MM.1S (cell line): Measurements from ENCODE around the gene KDM4C.
"Not testable (repeated sequence)": the region's sequence is repeated elsewhere in the genome, so short reads cannot be mapped to it uniquely, and the experiment has no call there.

Experiments used
- DNase-seq: peaks from one replicate; pipeline ENCODE4 v3.0.0-alpha.2; 2015
- H2AFZ ChIP-seq: fragments of 300-600 bp; sonication (generic); 2 replicates; pipeline ENCODE4 v1.6.0; 2016; ENCODE audit warnings: antibody characterized with exemption, low read length
- H3F3A ChIP-seq: fragments of 300-600 bp; sonication (generic); 2 replicates; pipeline ENCODE4 v1.6.1; 2016; ENCODE audit warnings: mild to moderate bottlenecking, antibody characterized with exemption, low read length, moderate library complexity, mixed read lengths; ENCODE audit not compliant: insufficient read depth
- H3K27ac ChIP-seq: fragments of 300-600 bp; sonication (generic); 2 replicates; pipeline ENCODE4 v1.5.1; 2016; ENCODE audit warnings: mild to moderate bottlenecking, low read length
- H3K27me3 ChIP-seq: fragments of 300-600 bp; sonication (generic); replicated peaks from 2 replicates; pipeline ENCODE4 v1.6.0; 2016; ENCODE audit warnings: low read length; ENCODE audit not compliant: insufficient read depth
- H3K36me3 ChIP-seq: fragments of 300-600 bp; sonication (generic); replicated peaks from 2 replicates; pipeline ENCODE4 v1.6.1; 2016; ENCODE audit warnings: mild to moderate bottlenecking, low read length, mixed read lengths; ENCODE audit not compliant: insufficient read depth
- H3K4me1 ChIP-seq: fragments of 300-600 bp; sonication (generic); 2 replicates; pipeline ENCODE4 v1.6.1; 2016; ENCODE audit warnings: low read length, mixed read lengths
- H3K4me2 ChIP-seq: fragments of 300-600 bp; sonication (generic); 2 replicates; pipeline ENCODE4 v1.6.0; 2016; ENCODE audit warnings: low read depth, low read length
- H3K4me3 ChIP-seq: fragments of 300-600 bp; sonication (generic); 2 replicates; pipeline ENCODE4 v1.5.1; 2016; ENCODE audit warnings: low read length, mixed read lengths
- H3K79me2 ChIP-seq: fragments of 300-600 bp; sonication (generic); 2 replicates; pipeline ENCODE4 v1.6.1; 2016; ENCODE audit warnings: mixed run types, low read length, mixed read lengths
- H3K9ac ChIP-seq: fragments of 300-600 bp; sonication (generic); 2 replicates; pipeline ENCODE4 v1.6.1; 2016; ENCODE audit warnings: low read length, mixed read lengths
- H3K9me2 ChIP-seq: fragments of 300-600 bp; sonication (generic); replicated peaks from 2 replicates; pipeline ENCODE4 v1.6.1; 2016; ENCODE audit warnings: mild to moderate bottlenecking, low read length, mixed read lengths; ENCODE audit not compliant: insufficient read depth
- H3K9me3 ChIP-seq: fragments of 300-600 bp; sonication (generic); replicated peaks from 2 replicates; pipeline ENCODE4 v1.6.1; 2016; ENCODE audit warnings: mild to moderate bottlenecking, low read length, mixed read lengths; ENCODE audit not compliant: insufficient read depth
- H4K20me1 ChIP-seq: fragments of 300-600 bp; sonication (generic); 2 replicates; pipeline ENCODE4 v1.6.1; 2016; ENCODE audit warnings: mild to moderate bottlenecking, low read length, moderate library complexity, mixed read lengths; ENCODE audit not compliant: insufficient read depth
- EZH2 ChIP-seq: fragments of 300-600 bp; sonication (generic); optimal IDR thresholded peaks from 2 replicates; pipeline ENCODE3; 2017; ENCODE audit warnings: low read depth, mild to moderate bottlenecking, antibody characterized with exemption, low read length, mixed read lengths
- EZH2phosphoT487 ChIP-seq: fragments of 300-600 bp; sonication (generic); IDR thresholded peaks from 2 replicates; pipeline ENCODE4 v1.6.1; 2018; ENCODE audit warnings: antibody characterized with exemption, low read length
- TF ChIP-seq, protein P1 (sequence below): fragments of 300-600 bp; sonication (generic); IDR thresholded peaks from 2 replicates; pipeline ENCODE4 v1.5.1; 2016; ENCODE audit warnings: antibody characterized with exemption, low read length, mixed read lengths

Gene KDM4C

DNA sequence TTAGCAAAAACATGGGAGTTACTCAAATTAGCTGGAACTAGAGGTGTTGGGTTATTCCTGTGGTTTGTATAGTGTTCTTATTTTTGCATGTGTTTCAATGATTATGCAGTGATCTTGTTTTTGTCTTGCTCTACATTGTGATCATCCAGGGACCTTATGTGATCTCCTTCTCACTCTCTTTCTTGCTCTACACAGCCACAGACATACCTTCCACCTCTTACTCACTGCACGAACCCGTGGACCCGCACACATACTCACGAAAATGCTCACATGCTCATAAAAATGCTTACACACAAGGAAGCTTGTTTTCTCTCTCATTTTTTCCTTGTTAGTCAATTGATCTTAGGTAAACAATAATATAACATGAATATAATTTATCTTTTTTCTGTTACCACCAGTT lies 187.1 kb downstream of the KDM4C start:
- TF ChIP-seq, protein P1, sequence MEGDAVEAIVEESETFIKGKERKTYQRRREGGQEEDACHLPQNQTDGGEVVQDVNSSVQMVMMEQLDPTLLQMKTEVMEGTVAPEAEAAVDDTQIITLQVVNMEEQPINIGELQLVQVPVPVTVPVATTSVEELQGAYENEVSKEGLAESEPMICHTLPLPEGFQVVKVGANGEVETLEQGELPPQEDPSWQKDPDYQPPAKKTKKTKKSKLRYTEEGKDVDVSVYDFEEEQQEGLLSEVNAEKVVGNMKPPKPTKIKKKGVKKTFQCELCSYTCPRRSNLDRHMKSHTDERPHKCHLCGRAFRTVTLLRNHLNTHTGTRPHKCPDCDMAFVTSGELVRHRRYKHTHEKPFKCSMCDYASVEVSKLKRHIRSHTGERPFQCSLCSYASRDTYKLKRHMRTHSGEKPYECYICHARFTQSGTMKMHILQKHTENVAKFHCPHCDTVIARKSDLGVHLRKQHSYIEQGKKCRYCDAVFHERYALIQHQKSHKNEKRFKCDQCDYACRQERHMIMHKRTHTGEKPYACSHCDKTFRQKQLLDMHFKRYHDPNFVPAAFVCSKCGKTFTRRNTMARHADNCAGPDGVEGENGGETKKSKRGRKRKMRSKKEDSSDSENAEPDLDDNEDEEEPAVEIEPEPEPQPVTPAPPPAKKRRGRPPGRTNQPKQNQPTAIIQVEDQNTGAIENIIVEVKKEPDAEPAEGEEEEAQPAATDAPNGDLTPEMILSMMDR: no peak
- TF ChIP-seq EZH2phosphoT487: no peak
- no peak for TF ChIP-seq EZH2
- no peaks in the 10 kb centered on the region for H3K9me2 ChIP-seq
- H3K4me1 ChIP-seq: no peaks in the 10 kb centered on the region
- no peaks in the 10 kb centered on the region for H3K36me3 ChIP-seq
- H3K27me3 ChIP-seq: no peaks in the 10 kb centered on the region
- no peak for DNase-seq
- H4K20me1 ChIP-seq: 0 out of 2 replicates have a peak, but pooled peaks cover 4% of the 10 kb centered on the region
- H2AFZ ChIP-seq: no peak overlapping the region
- H3K4me2 ChIP-seq: no peak overlapping the region
- no peaks in the 10 kb centered on the region for H3F3A ChIP-seq
- no peaks in the 10 kb centered on the region for H3K79me2 ChIP-seq
- H3K4me3 ChIP-seq: no peak overlapping the region
- no peak overlapping the region for H3K9ac ChIP-seq
- no peaks in the 10 kb centered on the region for H3K9me3 ChIP-seq
- no peak overlapping the region for H3K27ac ChIP-seq

- Histone ChIP-seq H3K4me1 (no peaks in the 10 kb centered on the region), H4K20me1 (0 out of 2 replicates have a peak, but pooled peaks cover 4% of the 10 kb centered on the region)
These were observed 188.0 kb downstream of the KDM4C start for GRCh38 chr9:6945816-6946215.

GRCh38 chr9:6946583-6947166 lies 188.9 kb downstream of the KDM4C start:
- Histone ChIP-seq H3K9me2 (no peaks in the 10 kb centered on the region), H3K27ac (no peak overlapping the region), H3K9ac (no peak overlapping the region), H3K79me2 (no peaks in the 10 kb centered on the region), H3F3A (no peaks in the 10 kb centered on the region), H2AFZ (no peak overlapping the region), H3K4me3 (no peak overlapping the region), H3K27me3 (no peaks in the 10 kb centered on the region), H3K4me2 (no peak overlapping the region), H3K36me3 (no peaks in the 10 kb centered on the region), H4K20me1 (0 out of 2 replicates have a peak, but pooled peaks cover 4% of the 10 kb centered on the region), H3K4me1 (no peaks in the 10 kb centered on the region), H3K9me3 (no peaks in the 10 kb centered on the region)
- TF ChIP-seq, protein P1: no peak
- TF ChIP-seq EZH2phosphoT487: no peak
- no peak for TF ChIP-seq EZH2
- DNase-seq: no peak

More at GRCh38 chr9:6945816-6946215, 188.0 kb downstream of the KDM4C start:
- Histone ChIP-seq H3K4me3 (no peak overlapping the region), H3K27me3 (no peaks in the 10 kb centered on the region), H3K4me2 (no peak overlapping the region), H3K36me3 (no peaks in the 10 kb centered on the region), H3K27ac (no peak overlapping the region), H3K79me2 (no peaks in the 10 kb centered on the region), H2AFZ (no peak overlapping the region), H3F3A (no peaks in the 10 kb centered on the region), H3K9me2 (no peaks in the 10 kb centered on the region), H3K9me3 (no peaks in the 10 kb centered on the region), H3K9ac (no peak overlapping the region)
- TF ChIP-seq EZH2phosphoT487: no peak
- TF ChIP-seq, protein P1: no peak
- no peak for TF ChIP-seq EZH2
- no peak for DNase-seq

DNA sequence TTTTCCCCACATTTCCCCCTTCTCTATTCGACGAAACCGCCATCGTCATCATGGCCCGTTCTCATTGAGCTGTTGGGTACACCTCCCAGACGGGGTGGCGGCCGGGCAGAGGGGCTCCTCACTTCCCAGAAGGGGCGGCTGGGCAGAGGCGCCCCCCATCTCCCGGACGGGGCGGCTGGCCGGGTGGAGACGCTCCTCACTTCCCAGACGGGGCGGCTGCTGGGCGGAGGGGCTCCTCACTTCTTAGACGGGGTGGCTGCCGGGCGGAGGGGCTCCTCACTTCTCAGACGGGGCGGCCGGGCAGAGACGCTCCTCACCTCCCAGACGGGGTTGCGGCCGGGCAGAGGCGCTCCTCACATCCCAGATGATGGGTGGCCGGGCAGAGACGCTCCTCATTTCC lies 191.1 kb downstream of the KDM4C start:
- H3K4me1 ChIP-seq, H3K4me3 ChIP-seq, H3K9me3 ChIP-seq, H3K9me2 ChIP-seq, H3K9ac ChIP-seq, H2AFZ ChIP-seq, DNase-seq, H3K79me2 ChIP-seq, H3K4me2 ChIP-seq, H3F3A ChIP-seq, H4K20me1 ChIP-seq, H3K36me3 ChIP-seq, H3K27ac ChIP-seq, H3K27me3 ChIP-seq: not testable (repeated sequence)
